H4 (cell line): ENCODE measurements around the gene ISOC2. TPM values are rescaled to one million over a fixed set of nuclear protein-coding genes. Genes with fewer than 3 reads are reported as not detected.
"Not testable (repeated sequence)": the region's sequence is repeated elsewhere in the genome, so short reads cannot be mapped to it uniquely, and the experiment has no call there.

Source experiments
- DNase-seq: peaks from one replicate; pipeline ENCODE4 v3.0.0-alpha.2; 2015; ENCODE audit warnings: low spot score
- total RNA-seq: library from RNA; depleted of rRNA; stranded (reverse); fragments of >200 nt; shearing (Covaris generic); gene quantifications from 2 replicates; pipeline ENCODE4 v1.2.3, GENCODE V29; 2014; rRNA removed

The ISOC2 gene
- total RNA-seq, 1 experiment from 2014 or later, result 187 TPM

DNA sequence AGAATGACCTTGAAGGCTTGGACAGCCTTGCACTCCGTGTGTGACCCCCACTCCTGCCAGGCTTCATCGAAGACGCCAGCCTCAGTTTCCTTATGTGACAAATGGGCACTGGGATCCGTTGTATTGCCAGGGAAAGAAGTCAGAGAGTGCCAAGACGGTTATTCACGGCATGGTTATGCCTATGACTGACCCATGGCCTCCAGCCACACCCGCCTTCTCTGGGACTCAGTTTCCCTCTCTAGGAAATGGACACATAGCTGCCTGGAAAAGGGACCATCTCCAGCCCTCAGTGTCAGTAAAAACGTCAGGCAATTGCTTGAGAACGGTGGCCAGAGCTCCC lies 52.9 kb downstream of the ISOC2 start:
- DNase-seq, result no peak

DNA sequence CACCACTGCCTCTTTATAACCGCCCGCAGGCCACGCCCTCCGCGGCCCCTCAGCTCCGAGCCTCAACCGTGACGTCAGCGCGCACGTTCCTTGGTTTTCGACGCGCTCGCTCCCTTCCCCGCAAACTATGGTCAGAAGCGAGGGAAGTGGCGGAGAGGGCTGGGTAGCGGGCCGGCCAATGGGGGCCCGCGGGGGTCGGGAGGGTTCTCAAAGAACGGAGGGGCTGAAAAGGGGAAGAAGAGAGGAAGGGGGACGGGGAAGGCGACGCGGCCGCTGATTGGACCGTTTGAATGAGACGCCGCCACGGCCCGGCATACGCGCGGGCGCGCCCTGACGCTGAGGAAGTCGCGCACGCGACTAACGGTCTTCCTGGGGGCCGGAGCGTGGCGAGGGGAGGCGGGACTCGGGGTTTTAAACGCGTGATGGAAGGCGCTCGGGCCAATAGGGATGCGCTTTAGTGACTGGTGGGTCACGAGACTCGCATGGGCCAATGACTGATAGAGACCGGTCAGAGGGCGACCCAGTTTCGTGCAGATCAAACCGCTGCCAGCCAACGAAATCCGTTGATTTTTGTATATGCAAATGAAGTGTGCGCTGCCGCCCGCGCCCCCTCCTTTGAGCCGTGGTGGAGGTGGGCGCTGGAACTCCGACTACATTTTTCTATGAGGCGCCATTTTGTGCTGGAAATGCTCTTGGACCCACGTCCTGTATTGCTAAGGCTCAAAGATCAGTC lies 53.5 kb downstream of the ISOC2 start:
- DNase-seq, result peak; percentile 100

DNA sequence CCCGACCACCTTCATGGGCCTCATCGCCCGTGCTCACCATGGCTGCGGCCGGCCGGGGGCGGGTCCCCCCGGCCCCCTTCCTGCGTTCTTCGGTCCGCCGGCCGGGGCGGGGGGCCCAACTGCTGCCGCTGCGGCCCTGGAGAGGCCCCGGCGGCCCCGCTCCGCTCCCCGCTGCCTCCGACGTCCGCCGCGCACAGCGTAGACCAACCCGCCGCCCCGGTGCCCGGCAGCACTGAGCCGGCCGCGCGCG lies 54.0 kb downstream of the ISOC2 start, which contains the start of gene UBE2S:
Gene UBE2S, minus strand, starts transcription at position 239 of the 250 bp plus-strand sequence. Its CDS starts 199 bp downstream, at position 40.
- not testable (repeated sequence) for DNase-seq

DNA sequence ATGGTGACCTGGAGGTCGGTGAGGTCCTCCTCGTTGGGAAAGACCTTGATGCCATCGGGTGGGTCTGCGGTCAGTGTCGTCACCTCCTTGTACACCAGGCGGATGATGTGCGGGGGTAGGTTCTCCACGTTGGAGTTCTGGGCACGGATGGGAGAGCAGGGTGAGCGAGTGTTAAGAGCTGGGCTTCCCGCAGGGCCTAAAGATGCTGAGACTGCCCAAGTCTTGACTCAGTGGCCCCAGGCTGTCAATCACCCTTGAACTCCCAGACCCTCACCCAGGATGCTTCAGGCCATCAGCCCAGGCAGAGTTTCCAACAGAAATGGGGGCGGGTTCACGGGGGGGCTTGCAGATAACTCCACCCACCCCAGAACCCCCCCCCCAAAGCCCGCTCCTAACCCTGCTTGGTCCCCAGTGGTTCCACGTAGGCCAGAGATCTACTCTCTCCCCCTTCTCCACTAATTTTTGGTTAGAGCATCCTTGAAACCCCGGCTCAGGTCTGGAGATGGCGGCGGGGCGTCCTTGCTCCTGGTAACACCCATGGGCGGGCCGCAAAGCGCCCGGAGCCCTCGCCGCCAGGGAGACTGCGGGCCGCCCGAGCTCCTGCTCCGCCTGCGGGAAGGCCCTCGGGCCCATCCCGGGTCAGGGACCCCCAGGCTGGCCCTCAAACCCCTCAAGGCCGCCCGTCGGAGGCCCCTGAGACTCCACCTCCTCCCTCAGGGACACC lies 54.5 kb downstream of the ISOC2 start:
- no peak for DNase-seq

DNA sequence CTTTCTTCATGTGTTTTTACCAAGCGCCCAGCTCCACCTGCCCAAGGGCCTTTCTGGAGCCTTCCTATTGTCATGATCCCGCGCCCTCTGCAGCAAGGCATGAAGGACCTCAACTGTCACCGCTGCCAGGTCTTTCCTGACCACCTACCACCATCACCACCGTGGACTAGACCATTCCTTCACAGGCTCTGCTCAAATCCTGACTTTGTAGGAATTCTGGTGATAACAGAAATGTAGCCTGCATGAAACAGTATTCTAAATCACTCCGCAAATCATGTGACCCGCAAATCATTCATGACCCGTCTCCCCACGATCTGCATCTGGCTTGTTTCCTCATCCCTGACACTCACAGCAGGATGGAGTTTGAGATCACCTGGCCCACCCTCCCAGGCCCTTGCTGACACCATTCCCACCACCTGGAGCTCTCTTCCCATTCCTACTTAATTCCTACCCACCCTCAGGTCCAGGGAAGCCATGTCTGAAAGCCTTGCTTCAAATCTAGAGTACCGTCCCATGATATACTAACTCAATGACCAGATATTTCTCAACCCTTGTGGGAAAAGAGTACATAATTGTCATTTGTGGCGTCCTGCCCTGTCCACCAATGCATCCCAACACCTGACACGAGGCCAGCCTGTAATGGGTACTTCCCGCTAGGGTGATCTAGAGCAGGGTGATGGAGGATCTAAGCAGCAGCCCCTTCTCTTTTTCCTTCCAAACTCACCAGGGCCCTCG lies 55.2 kb downstream of the ISOC2 start:
- DNase-seq, result no peak

DNA sequence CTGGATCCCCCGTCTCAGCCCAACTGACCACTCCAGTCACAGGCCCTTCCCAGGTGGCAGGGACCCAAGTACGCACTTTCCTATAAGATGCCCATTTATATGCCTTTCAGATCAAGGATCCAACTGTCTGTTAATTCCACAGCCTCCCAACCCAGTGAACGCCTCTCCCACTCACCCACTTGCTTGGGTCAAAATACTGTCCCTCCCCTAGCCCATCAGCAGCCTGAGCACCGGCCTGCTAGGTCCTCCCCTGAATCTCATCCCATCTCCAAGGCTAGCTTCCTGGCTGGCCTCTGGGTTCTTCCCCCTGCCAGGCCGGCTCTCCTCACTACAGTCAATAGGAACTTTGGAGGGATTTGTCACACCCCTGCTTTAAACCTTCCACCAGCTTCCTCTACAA lies 55.8 kb downstream of the ISOC2 start:
- DNase-seq, result no peak

Other genes with a start within 250 kb of the ISOC2 start
- 0.81 TPM in 1 of 2 replicates, not detected in the other for gene TMEM86B, start 232.9 kb downstream of the ISOC2 start, total RNA-seq
- gene PPP6R1, start 202.6 kb downstream of the ISOC2 start, total RNA-seq, result 29.7 and 31.8 TPM in 2 replicates
- gene HSPBP1, start 181.5 kb downstream of the ISOC2 start, total RNA-seq, result 57.7 and 65.2 TPM in 2 replicates
- 4.6 and 13.1 TPM in 2 replicates for gene BRSK1, start 177.6 kb downstream of the ISOC2 start, total RNA-seq
- not detected in 2 replicates for gene TMEM150B, start 136.3 kb downstream of the ISOC2 start, total RNA-seq
- 5.4 and 7.9 TPM in 2 replicates for gene KMT5C, start 121.8 kb downstream of the ISOC2 start, total RNA-seq
- gene COX6B2, start 106.9 kb downstream of the ISOC2 start, total RNA-seq, result 0.95 TPM in 1 of 2 replicates, not detected in the other
- not detected in 2 replicates for gene GARIN5B, start 98.4 kb downstream of the ISOC2 start, total RNA-seq
- 1.4 and 1.8 TPM in 2 replicates for gene IL11, start 91.2 kb downstream of the ISOC2 start, total RNA-seq
- gene TMEM190, start 84.8 kb downstream of the ISOC2 start, total RNA-seq, result not detected in 2 replicates
- not detected in 2 replicates for gene TMEM238, start 77.3 kb downstream of the ISOC2 start, total RNA-seq
- gene RPL28, start 75.7 kb downstream of the ISOC2 start, total RNA-seq, result 1,100 and 1,282 TPM in 2 replicates
- 284 and 324 TPM in 2 replicates for gene UBE2S, start 53.9 kb downstream of the ISOC2 start, total RNA-seq
- not detected in 2 replicates for gene SHISA7, start 18.3 kb downstream of the ISOC2 start, total RNA-seq
- not detected in 2 replicates for gene C19orf85, start 3.1 kb upstream of the ISOC2 start, total RNA-seq
- 1.4 and 3.9 TPM in 2 replicates for gene ZNF628, start 15.0 kb upstream of the ISOC2 start, total RNA-seq
- gene NAT14, start 23.5 kb upstream of the ISOC2 start, total RNA-seq, result 28.0 and 28.9 TPM in 2 replicates
- gene SSC5D, start 26.8 kb upstream of the ISOC2 start, total RNA-seq, result 0.23 and 0.29 TPM in 2 replicates
- not detected in 2 replicates for gene SBK2, start 75.5 kb upstream of the ISOC2 start, total RNA-seq
- gene SBK3, start 83.9 kb upstream of the ISOC2 start, total RNA-seq, result not detected in 2 replicates
- gene ZNF579, start 119.2 kb upstream of the ISOC2 start, total RNA-seq, result 2.5 and 4.6 TPM in 2 replicates
- 5.1 and 7.8 TPM in 2 replicates for gene FIZ1, start 137.9 kb upstream of the ISOC2 start, total RNA-seq
- 16.7 and 21.9 TPM in 2 replicates for gene ZNF524, start 138.6 kb upstream of the ISOC2 start, total RNA-seq
- gene ZNF865, start 144.0 kb upstream of the ISOC2 start, total RNA-seq, result 1.0 TPM in 2 replicates
- gene ZNF784, start 162.9 kb upstream of the ISOC2 start, total RNA-seq, result 5.2 and 7.2 TPM in 2 replicates
- gene ZNF580, start 179.4 kb upstream of the ISOC2 start, total RNA-seq, result 9.6 and 19.2 TPM in 2 replicates
- gene ZNF581, start 182.0 kb upstream of the ISOC2 start, total RNA-seq, result 28.9 and 29.5 TPM in 2 replicates
- 0.45 and 2.4 TPM in 2 replicates for gene CCDC106, start 186.6 kb upstream of the ISOC2 start, total RNA-seq
- 95.5 and 121 TPM in 2 replicates for gene U2AF2, start 193.4 kb upstream of the ISOC2 start, total RNA-seq
- 43.6 and 59.6 TPM in 2 replicates for gene EPN1, start 213.6 kb upstream of the ISOC2 start, total RNA-seq